A549 (cell line): ENCODE measurements around the gene CAMTA1. TPM values are rescaled to one million over a fixed set of nuclear protein-coding genes. Genes with fewer than 3 reads are reported as not detected.
"Not testable (repeated sequence)": the region's sequence is repeated elsewhere in the genome, so short reads cannot be mapped to it uniquely, and the experiment has no call there.

Source experiments
- ATAC-seq, 2 experiments: fragments of 200-7000 bp in 1 of 2; fragments of >200 bp in 1 of 2; cut with Nextera tagmentation in 1 of 2; cut with Tn5 transposase in 1 of 2; 3 replicates each; pipeline versions ENCODE4 v1.8.0 to v1.9.1; 2018 to 2020; ENCODE audit warnings: mild to moderate bottlenecking in 1 of 2, moderate library complexity in 1 of 2
- CTCF ChIA-PET: fragments of 300-600 bp; sonication (Branson Sonifier 250); formaldehyde crosslinking; extraction: SDS; loops from one replicate; lab custom pipeline; 2021; ENCODE audit warnings: antibody characterized with exemption, inconsistent platforms; lab: Yijun Ruan, JAX
- POLR2A ChIA-PET: fragments of 350-600 bp; formaldehyde crosslinking; extraction: SDS; loops from one replicate; lab custom pipeline; 2021; ENCODE audit warnings: antibody characterized with exemption, inconsistent platforms; lab: Yijun Ruan, JAX
- DNase-seq, 2 experiments: peaks; one replicate each; pipeline versions ENCODE4 v3.0.0 to v3.0.0-alpha.2; 2011 to 2016; ENCODE audit warnings: low read depth in 1 of 2, low spot score in 1 of 2
- FAIRE-seq: peaks from 2 replicates; lab custom pipeline; 2011; peaks lifted over from hg19 to GRCh38; lab: Jason Lieb, UNC
- H3K27ac ChIP-seq, 2 experiments: fragments of >200 bp; sonication (Bioruptor Twin); formaldehyde crosslinking; 3 replicates each; pipeline ENCODE4 v1.5.1; 2016 to 2017
- H3K4me1 ChIP-seq: fragments of >200 bp; sonication (Bioruptor Twin); formaldehyde crosslinking; 3 replicates; pipeline ENCODE4 v1.6.1; 2016
- H3K4me2 ChIP-seq: fragments of >200 bp; sonication (Bioruptor Twin); formaldehyde crosslinking; 3 replicates; pipeline ENCODE4 v1.6.1; 2016
- H3K4me3 ChIP-seq: fragments of >200 bp; sonication (Bioruptor Twin); formaldehyde crosslinking; 3 replicates; pipeline ENCODE4 v1.5.1; 2016
- H3K9me3 ChIP-seq: fragments of >200 bp; sonication (Bioruptor Twin); formaldehyde crosslinking; 3 replicates; pipeline ENCODE4 v1.6.1; 2016
- BHLHE40 ChIP-seq: IDR thresholded peaks from 2 replicates; pipeline ENCODE4 v1.6.1; 2012; ENCODE audit warnings: low read depth, low read length, inconsistent platforms
- CBX8 ChIP-seq: fragments of 200-600 bp; sonication (generic); IDR thresholded peaks from 2 replicates; pipeline ENCODE4 v1.6.1; 2016
- CHD2 ChIP-seq: fragments of 150-350 bp; IDR thresholded peaks from 2 replicates; pipeline ENCODE4 v1.6.1; 2014; ENCODE audit warnings: low read length; ENCODE audit not compliant: partially characterized antibody
- EHF ChIP-seq: fragments of 250-450 bp; sonication (Bioruptor Pico); IDR thresholded peaks from 2 replicates; pipeline ENCODE4 v1.5.0; 2020; ENCODE audit warnings: mild to moderate bottlenecking
- ESRRA ChIP-seq: fragments of 150-350 bp; IDR thresholded peaks from 2 replicates; pipeline ENCODE4 v1.6.1; 2014; ENCODE audit warnings: mild to moderate bottlenecking, low read length, borderline replicate concordance
- FOSL2 ChIP-seq, 2 experiments: fragments of 450-650 bp in 1 of 2; fragments of >200 bp in 1 of 2; sonication (Bioruptor Twin) in 1 of 2; formaldehyde crosslinking; IDR thresholded peaks; 2 replicates each; pipeline versions ENCODE4 v1.5.0 to v1.6.1; 2016 to 2020; ENCODE audit warnings: mild to moderate bottlenecking in 1 of 2, moderate library complexity in 1 of 2
- HDAC2 ChIP-seq: fragments of 200-600 bp; sonication (generic); IDR thresholded peaks from 2 replicates; pipeline ENCODE4 v1.6.1; 2016
- HEYL ChIP-seq: fragments of 250-450 bp; sonication (Bioruptor Pico); IDR thresholded peaks from 2 replicates; pipeline ENCODE4 v1.8.0; 2021; ENCODE audit warnings: mild to moderate bottlenecking, moderate library complexity
- HOXB13 ChIP-seq: fragments of 250-450 bp; sonication (Bioruptor Pico); IDR thresholded peaks from 2 replicates; pipeline ENCODE4 v1.5.0; 2020; ENCODE audit warnings: low read depth, mild to moderate bottlenecking, moderate library complexity
- HOXB5 ChIP-seq: fragments of 250-450 bp; sonication (Bioruptor Pico); IDR thresholded peaks from 2 replicates; pipeline ENCODE4 v1.5.0; 2020; ENCODE audit warnings: mild to moderate bottlenecking, moderate library complexity
- JUN ChIP-seq, 2 experiments: fragments of >200 bp; sonication (Bioruptor Twin); formaldehyde crosslinking; IDR thresholded peaks; 2 replicates in 1 of 2; 3 replicates in 1 of 2; pipeline ENCODE4 v1.6.1; 2016 to 2017
- RCOR1 ChIP-seq: fragments of 150-350 bp; IDR thresholded peaks from 2 replicates; pipeline ENCODE4 v1.6.1; 2014; ENCODE audit warnings: antibody characterized with exemption, low read length, low read depth
- RFX5 ChIP-seq: fragments of 450-650 bp; IDR thresholded peaks from 2 replicates; pipeline ENCODE4 v1.7.1; 2014; ENCODE audit warnings: antibody characterized with exemption, mild to moderate bottlenecking, moderate library complexity
- ZNF302 ChIP-seq: fragments of 250-450 bp; sonication (Bioruptor Pico); IDR thresholded peaks from 2 replicates; pipeline ENCODE4 v1.9.0; 2021; ENCODE audit warnings: inconsistent platforms, mild to moderate bottlenecking, moderate library complexity
- WGBS: methylation state at CpG from one replicate; pipeline ENCODE4 v1.1.6; 2017; ENCODE audit errors: missing lambda C conversion rate; 5-methylcytosine and 5-hydroxymethylcytosine counted together
- polyA plus RNA-seq, 4 experiments: library from polyadenylated mRNA; depleted of rRNA in 3 of 4; stranded (reverse); fragments of >200 nt; fragmentation: RNase III in 1 of 4; extraction: RNeasy Plus Mini Kit Qiagen cat#74134 plus additional on column Dnase treatment in 1 of 4; gene quantifications; 2 replicates in 3 of 4; 3 replicates in 1 of 4; pipeline ENCODE4 v1.2.3, GENCODE V29; 2011 to 2017
- TF ChIP-seq, protein P1 (sequence below): fragments of 250-450 bp; sonication (Bioruptor Pico); IDR thresholded peaks from 2 replicates; pipeline ENCODE4 v1.5.0; 2020; ENCODE audit warnings: low read depth, mild to moderate bottlenecking, moderate library complexity
- TF ChIP-seq, protein P2 (sequence below): IDR thresholded peaks from 2 replicates; pipeline ENCODE4 v1.6.1; 2012

Gene CAMTA1
- polyA plus RNA-seq, 2 of the 4 experiments (the other 2 are of a cell fraction) = 58.8 to 75.0 TPM

DNA sequence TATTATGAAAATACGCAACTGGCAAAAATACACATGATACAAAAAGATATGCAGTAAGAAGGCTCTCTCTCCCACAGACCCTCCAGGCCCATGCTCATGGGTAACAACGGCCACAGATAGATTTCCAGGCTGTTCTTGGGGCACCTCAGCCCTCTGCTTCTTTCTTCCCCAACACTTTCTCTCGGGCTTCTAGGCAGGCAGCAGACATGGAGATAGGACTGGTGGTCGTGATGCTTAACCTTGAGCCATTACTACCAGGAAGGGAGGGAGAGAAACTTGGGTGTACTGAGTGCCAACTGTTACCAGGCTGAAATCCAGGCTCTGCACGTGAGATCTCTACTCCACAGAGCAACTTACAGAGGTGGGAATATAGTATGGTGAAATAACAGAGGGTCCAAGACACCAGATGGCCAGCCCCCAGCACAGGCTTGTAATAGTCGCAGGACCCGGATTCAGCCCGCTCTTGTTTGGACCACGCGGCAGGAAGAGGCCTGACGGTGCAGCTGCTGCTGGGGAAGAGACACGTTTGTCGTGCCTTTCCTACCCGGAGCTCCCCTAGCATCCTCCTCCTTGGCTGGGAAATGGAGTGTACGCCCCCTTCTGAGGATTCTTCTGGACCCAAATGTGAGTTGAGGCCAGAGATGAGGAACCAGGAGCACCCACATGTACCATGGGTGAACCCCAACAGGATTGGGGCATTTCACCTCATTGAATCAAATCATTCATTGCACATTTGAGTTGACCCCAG, 544.8 kb downstream of the CAMTA1 start:
- DNase-seq (no peak), ATAC-seq (no peak), FAIRE-seq (no peak)
- Histone ChIP-seq H3K9me3 (peaks cover 18% of the 10 kb centered on the region; the same call in 2 of the 3 replicates), H3K4me1 (peaks cover 24% of the 10 kb centered on the region), H3K27ac (no peak overlapping the region), H3K4me3 (no peak overlapping the region), H3K4me2 (no peak overlapping the region)
- WGBS = 95% methylated on average over 14 of the region's 15 CpGs
- ChIA-PET POLR2A (no interaction called here), CTCF (no interaction called here)
- no peak for TF ChIP-seq JUN (IDR thresholded peaks at IDR 0.05)
- no peak for TF ChIP-seq HEYL (CRISPR knock-in tag)
- no peak for TF ChIP-seq EHF
- TF ChIP-seq, protein P1, sequence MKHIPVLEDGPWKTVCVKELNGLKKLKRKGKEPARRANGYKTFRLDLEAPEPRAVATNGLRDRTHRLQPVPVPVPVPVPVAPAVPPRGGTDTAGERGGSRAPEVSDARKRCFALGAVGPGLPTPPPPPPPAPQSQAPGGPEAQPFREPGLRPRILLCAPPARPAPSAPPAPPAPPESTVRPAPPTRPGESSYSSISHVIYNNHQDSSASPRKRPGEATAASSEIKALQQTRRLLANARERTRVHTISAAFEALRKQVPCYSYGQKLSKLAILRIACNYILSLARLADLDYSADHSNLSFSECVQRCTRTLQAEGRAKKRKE = no peak
- no peak for TF ChIP-seq CBX8
- no peak for TF ChIP-seq HDAC2
- no peak for TF ChIP-seq CHD2
- TF ChIP-seq FOSL2 (IDR thresholded peaks at IDR 0.05) = no peak
- no peak for TF ChIP-seq FOSL2 (CRISPR knock-in tag; IDR thresholded peaks at IDR 0.05)
- TF ChIP-seq RCOR1 = no peak
- no peak for TF ChIP-seq HOXB5 (CRISPR knock-in tag)
- TF ChIP-seq ESRRA = no peak

DNA sequence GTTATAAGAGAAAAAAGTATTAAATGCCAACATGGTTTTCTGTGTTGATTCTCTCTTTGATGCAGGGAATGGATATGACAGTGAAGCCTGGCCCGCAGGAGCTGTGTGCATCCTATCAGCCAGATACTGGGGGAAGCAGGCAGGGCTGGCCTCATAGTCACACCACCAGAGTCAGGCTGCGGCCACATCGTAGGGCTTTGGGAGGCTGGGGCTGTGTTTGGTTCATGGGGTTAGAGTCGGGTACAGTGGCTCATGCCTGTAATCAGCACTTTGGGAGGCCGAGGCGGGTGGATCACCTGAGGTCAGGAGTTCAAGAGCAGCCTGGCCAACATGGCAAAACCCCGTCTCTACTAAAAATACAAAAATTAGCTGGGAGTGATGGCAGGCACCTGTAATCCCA, 545.5 kb downstream of the CAMTA1 start:
- POLR2A ChIA-PET, CTCF ChIA-PET, H3K4me3 ChIP-seq, FAIRE-seq, DNase-seq, ATAC-seq, H3K4me2 ChIP-seq: not testable (repeated sequence)
- WGBS = 100% methylated on average over 3 of the region's 7 CpGs
- peaks cover 18% of the 10 kb centered on the region; the same call in 2 of the 3 replicates for H3K9me3 ChIP-seq
- H3K27ac ChIP-seq = peak overlapping the region in 1 of 2 experiments; percentile 33; a peak in 1 of 6 replicates
- peaks cover 31% of the 10 kb centered on the region for H3K4me1 ChIP-seq

DNA sequence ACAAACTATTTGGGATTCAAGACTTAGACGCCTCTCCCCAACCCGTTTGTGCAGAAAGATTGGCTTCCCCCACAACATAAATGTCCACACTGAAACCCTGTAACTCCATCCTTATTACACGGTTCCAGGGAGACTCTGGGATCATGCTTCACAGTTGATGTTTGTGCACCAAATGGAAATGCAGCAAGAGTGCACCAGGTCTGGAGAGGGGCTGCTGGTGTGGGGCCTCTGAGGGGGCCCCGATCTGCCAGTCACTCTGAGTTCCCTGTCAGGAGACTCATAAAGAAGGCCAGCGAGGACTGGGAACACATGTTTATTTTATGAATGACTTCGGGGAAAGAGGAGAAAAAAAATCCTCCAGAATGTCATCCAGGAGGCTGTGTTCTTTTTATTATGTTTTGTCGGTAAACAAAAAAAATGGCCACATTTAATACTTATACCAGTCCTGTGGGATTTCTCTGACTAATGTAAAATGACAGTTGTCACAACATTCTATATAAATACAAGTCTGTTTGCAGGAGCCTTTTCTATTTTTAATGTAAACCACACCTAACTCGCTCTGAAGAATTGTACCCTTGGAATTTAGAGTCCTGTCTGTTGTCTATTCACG, 546.8 kb downstream of the CAMTA1 start:
- POLR2A ChIA-PET = no interaction called here
- no peak for FAIRE-seq
- Histone ChIP-seq H3K4me3 (no peak overlapping the region), H3K27ac (peak overlapping the region in 1 of 2 experiments; percentile 30; a peak in 1 of 6 replicates), H3K4me1 (peaks cover 41% of the 10 kb centered on the region), H3K9me3 (peaks cover 18% of the 10 kb centered on the region; the same call in 2 of the 3 replicates), H3K4me2 (no peak overlapping the region)
- no peak for ATAC-seq
- no peak for TF ChIP-seq JUN (IDR thresholded peaks at IDR 0.05)
- TF ChIP-seq BHLHE40 = no peak
- TF ChIP-seq HOXB13 (CRISPR knock-in tag) = no peak
- TF ChIP-seq ZNF302 (CRISPR knock-in tag) = no peak
- TF ChIP-seq RFX5 = no peak
- WGBS = 71% methylated on average over 9 of the region's 9 CpGs
- no peak for DNase-seq
- CTCF ChIA-PET = no interaction called here

DNA sequence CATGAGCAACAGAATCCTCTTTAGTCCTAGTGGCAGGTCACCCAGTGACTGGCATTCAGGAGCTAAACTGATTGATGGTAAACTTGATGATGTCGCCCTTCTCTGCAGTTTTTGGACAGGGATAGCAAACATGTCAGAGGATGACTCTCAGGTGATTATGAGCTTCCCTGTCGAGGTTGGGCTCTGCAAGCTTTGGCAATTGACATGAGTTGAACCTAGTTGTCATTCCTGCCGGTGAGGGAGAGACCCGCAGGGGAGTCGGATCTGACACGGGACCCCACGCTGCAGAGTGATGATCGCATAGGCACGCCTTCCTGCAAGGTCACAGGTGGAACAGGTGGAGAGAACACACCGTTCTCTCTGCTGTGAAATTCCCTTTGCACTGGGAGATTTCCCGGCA, 547.8 kb downstream of the CAMTA1 start:
- WGBS = 95% methylated on average over 3 of the region's 11 CpGs
- ChIA-PET POLR2A (no interaction called here), CTCF (no interaction called here)
- TF ChIP-seq, protein P2, sequence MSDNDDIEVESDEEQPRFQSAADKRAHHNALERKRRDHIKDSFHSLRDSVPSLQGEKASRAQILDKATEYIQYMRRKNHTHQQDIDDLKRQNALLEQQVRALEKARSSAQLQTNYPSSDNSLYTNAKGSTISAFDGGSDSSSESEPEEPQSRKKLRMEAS = no peak
- H3K9me3 ChIP-seq = peaks cover 12% of the 10 kb centered on the region; the same call in 2 of the 3 replicates
- no peak for DNase-seq
- H3K27ac ChIP-seq = peak overlapping the region; percentile 86 to 90; a peak in 5 of 6 replicates
- no peak for ATAC-seq
- H3K4me2 ChIP-seq = peak overlapping the region; percentile 36; the same call in 1 of the 3 replicates
- FAIRE-seq = no peak
- H3K4me3 ChIP-seq = no peak overlapping the region
- H3K4me1 ChIP-seq = peaks cover 41% of the 10 kb centered on the region
